ENCODE measurements around the gene TYRP1.

DNA sequence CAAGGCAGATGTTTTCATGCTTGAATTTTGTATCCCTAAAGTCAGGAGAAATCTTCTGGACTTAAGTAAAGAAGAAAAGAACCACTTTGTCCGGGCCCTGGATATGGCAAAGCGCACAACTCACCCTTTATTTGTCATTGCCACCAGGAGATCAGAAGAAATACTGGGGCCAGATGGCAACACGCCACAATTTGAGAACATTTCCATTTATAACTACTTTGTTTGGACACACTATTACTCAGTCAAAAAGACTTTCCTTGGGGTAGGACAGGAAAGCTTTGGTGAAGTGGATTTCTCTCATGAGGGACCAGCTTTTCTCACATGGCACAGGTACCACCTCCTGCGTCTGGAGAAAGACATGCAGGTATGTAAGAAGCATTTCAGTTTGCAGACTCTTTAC is 2.3 kb downstream of the TYRP1 start:
- TF ChIP-seq, protein P1, sequence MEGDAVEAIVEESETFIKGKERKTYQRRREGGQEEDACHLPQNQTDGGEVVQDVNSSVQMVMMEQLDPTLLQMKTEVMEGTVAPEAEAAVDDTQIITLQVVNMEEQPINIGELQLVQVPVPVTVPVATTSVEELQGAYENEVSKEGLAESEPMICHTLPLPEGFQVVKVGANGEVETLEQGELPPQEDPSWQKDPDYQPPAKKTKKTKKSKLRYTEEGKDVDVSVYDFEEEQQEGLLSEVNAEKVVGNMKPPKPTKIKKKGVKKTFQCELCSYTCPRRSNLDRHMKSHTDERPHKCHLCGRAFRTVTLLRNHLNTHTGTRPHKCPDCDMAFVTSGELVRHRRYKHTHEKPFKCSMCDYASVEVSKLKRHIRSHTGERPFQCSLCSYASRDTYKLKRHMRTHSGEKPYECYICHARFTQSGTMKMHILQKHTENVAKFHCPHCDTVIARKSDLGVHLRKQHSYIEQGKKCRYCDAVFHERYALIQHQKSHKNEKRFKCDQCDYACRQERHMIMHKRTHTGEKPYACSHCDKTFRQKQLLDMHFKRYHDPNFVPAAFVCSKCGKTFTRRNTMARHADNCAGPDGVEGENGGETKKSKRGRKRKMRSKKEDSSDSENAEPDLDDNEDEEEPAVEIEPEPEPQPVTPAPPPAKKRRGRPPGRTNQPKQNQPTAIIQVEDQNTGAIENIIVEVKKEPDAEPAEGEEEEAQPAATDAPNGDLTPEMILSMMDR (IDR thresholded peaks at IDR 0.05): no peak
- no peak for TF ChIP-seq POLR2A (IDR thresholded peaks at IDR 0.05)

All from lower leg skin (tissue), 3 donors.